ENCODE data around the gene ZNF134.
A peak's percentile ranks its signal among the peaks of the same experiment; 100 is the strongest.

ZNF134 gene

GRCh38 chr19:57641715-57642234, 27.7 kb downstream of the ZNF134 start:
- H3K4me3 ChIP-seq (ENCODE audit: low read length in 2 of 2) = peak overlapping the region in 1 of 2 donors; percentile 15
- H3K27ac ChIP-seq (ENCODE audit: low read length) = no peak overlapping the region
- H3K36me3 ChIP-seq (ENCODE audit: control insufficient read depth in 2 of 2, insufficient read depth in 2 of 2, low read length in 2 of 2) = peaks cover 46 to 51% of the 10 kb centered on the region in 2 donors
- H3K4me1 ChIP-seq (ENCODE audit: control insufficient read depth, insufficient read depth, low read length) = no peaks in the 10 kb centered on the region
- H3K9me3 ChIP-seq (ENCODE audit: control insufficient read depth in 2 of 2, low read length in 2 of 2) = peaks cover 39 to 41% of the 10 kb centered on the region in 2 donors
- no peaks in the 10 kb centered on the region for H3K27me3 ChIP-seq (ENCODE audit: control insufficient read depth in 1 of 2, insufficient read depth in 2 of 2, low read length in 2 of 2)
- no peak overlapping the region for H3K9ac ChIP-seq (ENCODE audit: low read length in 2 of 2)

- peaks cover 34 to 41% of the 10 kb centered on the region in 2 donors for H3K9me3 ChIP-seq (ENCODE audit: control insufficient read depth in 2 of 2, low read length in 2 of 2)
- H3K4me3 ChIP-seq (ENCODE audit: low read length in 2 of 2) = peak overlapping the region in 1 of 2 donors; percentile 15
- H3K4me1 ChIP-seq (ENCODE audit: control insufficient read depth, insufficient read depth, low read length) = no peaks in the 10 kb centered on the region
- H3K27ac ChIP-seq (ENCODE audit: low read length) = no peak overlapping the region
- H3K9ac ChIP-seq (ENCODE audit: low read length in 2 of 2) = no peak overlapping the region
- peaks cover 42 to 45% of the 10 kb centered on the region in 2 donors for H3K36me3 ChIP-seq (ENCODE audit: control insufficient read depth in 2 of 2, insufficient read depth in 2 of 2, low read length in 2 of 2)
- H3K27me3 ChIP-seq (ENCODE audit: control insufficient read depth in 1 of 2, insufficient read depth in 2 of 2, low read length in 2 of 2) = no peaks in the 10 kb centered on the region
These were observed 28.5 kb downstream of the ZNF134 start for GRCh38 chr19:57642396-57643046.

- H3K36me3 ChIP-seq (ENCODE audit: control insufficient read depth in 2 of 2, insufficient read depth in 2 of 2, low read length in 2 of 2) = peaks cover 39 to 40% of the 10 kb centered on the region in 2 donors
- H3K9me3 ChIP-seq (ENCODE audit: control insufficient read depth in 2 of 2, low read length in 2 of 2) = peaks cover 30 to 41% of the 10 kb centered on the region in 2 donors
- no peaks in the 10 kb centered on the region for H3K4me1 ChIP-seq (ENCODE audit: control insufficient read depth, insufficient read depth, low read length)
- H3K9ac ChIP-seq (ENCODE audit: low read length in 2 of 2) = no peak overlapping the region
- no peaks in the 10 kb centered on the region for H3K27me3 ChIP-seq (ENCODE audit: control insufficient read depth in 1 of 2, insufficient read depth in 2 of 2, low read length in 2 of 2)
- no peak overlapping the region for H3K4me3 ChIP-seq (ENCODE audit: low read length in 2 of 2)
- H3K27ac ChIP-seq (ENCODE audit: low read length) = no peak overlapping the region
These were observed 29.7 kb downstream of the ZNF134 start for GRCh38 chr19:57643734-57644133.

GRCh38 chr19:57648331-57649003, 34.4 kb downstream of the ZNF134 start:
- Histone ChIP-seq H3K9me3 (ENCODE audit: control insufficient read depth in 2 of 2, low read length in 2 of 2) (peaks cover under 1 to 6% of the 10 kb centered on the region in 2 donors), H3K4me1 (ENCODE audit: control insufficient read depth, insufficient read depth, low read length) (no peaks in the 10 kb centered on the region), H3K36me3 (ENCODE audit: control insufficient read depth in 2 of 2, insufficient read depth in 2 of 2, low read length in 2 of 2) (no peaks in the 10 kb centered on the region), H3K27me3 (ENCODE audit: control insufficient read depth in 1 of 2, insufficient read depth in 2 of 2, low read length in 2 of 2) (no peaks in the 10 kb centered on the region), H3K27ac (ENCODE audit: low read length) (no peak overlapping the region), H3K9ac (ENCODE audit: low read length in 2 of 2) (no peak overlapping the region), H3K4me3 (ENCODE audit: low read length in 2 of 2) (no peak overlapping the region)

- H3K36me3 ChIP-seq (ENCODE audit: control insufficient read depth in 2 of 2, insufficient read depth in 2 of 2, low read length in 2 of 2) = no peaks in the 10 kb centered on the region
- H3K4me1 ChIP-seq (ENCODE audit: control insufficient read depth, insufficient read depth, low read length) = no peaks in the 10 kb centered on the region
- no peak overlapping the region for H3K4me3 ChIP-seq (ENCODE audit: low read length in 2 of 2)
- H3K9ac ChIP-seq (ENCODE audit: low read length in 2 of 2) = no peak overlapping the region
- no peak overlapping the region for H3K27ac ChIP-seq (ENCODE audit: low read length)
- peaks cover 0 to 12% of the 10 kb centered on the region in 2 donors for H3K9me3 ChIP-seq (ENCODE audit: control insufficient read depth in 2 of 2, low read length in 2 of 2)
- peaks cover 4 to 7% of the 10 kb centered on the region in 2 donors for H3K27me3 ChIP-seq (ENCODE audit: control insufficient read depth in 1 of 2, insufficient read depth in 2 of 2, low read length in 2 of 2)
These were observed 37.6 kb downstream of the ZNF134 start for GRCh38 chr19:57651654-57651996.

- Histone ChIP-seq H3K27ac (ENCODE audit: low read length) (no peak overlapping the region), H3K4me3 (ENCODE audit: low read length in 2 of 2) (no peak overlapping the region), H3K9me3 (ENCODE audit: control insufficient read depth in 2 of 2, low read length in 2 of 2) (peaks cover 0 to 8% of the 10 kb centered on the region in 2 donors), H3K9ac (ENCODE audit: low read length in 2 of 2) (no peak overlapping the region), H3K4me1 (ENCODE audit: control insufficient read depth, insufficient read depth, low read length) (no peaks in the 10 kb centered on the region), H3K36me3 (ENCODE audit: control insufficient read depth in 2 of 2, insufficient read depth in 2 of 2, low read length in 2 of 2) (no peaks in the 10 kb centered on the region), H3K27me3 (ENCODE audit: control insufficient read depth in 1 of 2, insufficient read depth in 2 of 2, low read length in 2 of 2) (peaks cover 4 to 7% of the 10 kb centered on the region in 2 donors)
These were observed 39.6 kb downstream of the ZNF134 start for GRCh38 chr19:57653689-57654088.

- no peaks in the 10 kb centered on the region for H3K36me3 ChIP-seq (ENCODE audit: control insufficient read depth in 2 of 2, insufficient read depth in 2 of 2, low read length in 2 of 2)
- H3K9ac ChIP-seq (ENCODE audit: low read length in 2 of 2) = no peak overlapping the region
- H3K4me1 ChIP-seq (ENCODE audit: control insufficient read depth, insufficient read depth, low read length) = no peaks in the 10 kb centered on the region
- no peak overlapping the region for H3K4me3 ChIP-seq (ENCODE audit: low read length in 2 of 2)
- peaks cover 4 to 7% of the 10 kb centered on the region in 2 donors for H3K27me3 ChIP-seq (ENCODE audit: control insufficient read depth in 1 of 2, insufficient read depth in 2 of 2, low read length in 2 of 2)
- peaks cover 0 to 8% of the 10 kb centered on the region in 2 donors for H3K9me3 ChIP-seq (ENCODE audit: control insufficient read depth in 2 of 2, low read length in 2 of 2)
- H3K27ac ChIP-seq (ENCODE audit: low read length) = no peak overlapping the region
These were observed 41.4 kb downstream of the ZNF134 start for GRCh38 chr19:57655443-57655842.

- H3K27me3 ChIP-seq (ENCODE audit: control insufficient read depth in 1 of 2, insufficient read depth in 2 of 2, low read length in 2 of 2) = peaks cover 4 to 7% of the 10 kb centered on the region in 2 donors
- H3K4me3 ChIP-seq (ENCODE audit: low read length in 2 of 2) = no peak overlapping the region
- no peak overlapping the region for H3K9ac ChIP-seq (ENCODE audit: low read length in 2 of 2)
- H3K9me3 ChIP-seq (ENCODE audit: control insufficient read depth in 2 of 2, low read length in 2 of 2) = peaks cover 0 to 8% of the 10 kb centered on the region in 2 donors
- no peak overlapping the region for H3K27ac ChIP-seq (ENCODE audit: low read length)
- H3K36me3 ChIP-seq (ENCODE audit: control insufficient read depth in 2 of 2, insufficient read depth in 2 of 2, low read length in 2 of 2) = no peaks in the 10 kb centered on the region
- H3K4me1 ChIP-seq (ENCODE audit: control insufficient read depth, insufficient read depth, low read length) = no peaks in the 10 kb centered on the region
These were observed 42.3 kb downstream of the ZNF134 start for GRCh38 chr19:57656346-57656745.

GRCh38 chr19:57664269-57665127, 50.5 kb downstream of the ZNF134 start:
- H3K27ac ChIP-seq (ENCODE audit: low read length) = peak overlapping the region; percentile 37
- H3K4me1 ChIP-seq (ENCODE audit: control insufficient read depth, insufficient read depth, low read length) = no peaks in the 10 kb centered on the region
- H3K9ac ChIP-seq (ENCODE audit: low read length in 2 of 2) = peak overlapping the region; percentile 69
- no peaks in the 10 kb centered on the region for H3K27me3 ChIP-seq (ENCODE audit: control insufficient read depth in 1 of 2, insufficient read depth in 2 of 2, low read length in 2 of 2)
- H3K4me3 ChIP-seq (ENCODE audit: low read length in 2 of 2) = peak overlapping the region; percentile 73
- H3K9me3 ChIP-seq (ENCODE audit: control insufficient read depth in 2 of 2, low read length in 2 of 2) = no peaks in the 10 kb centered on the region
- no peaks in the 10 kb centered on the region for H3K36me3 ChIP-seq (ENCODE audit: control insufficient read depth in 2 of 2, insufficient read depth in 2 of 2, low read length in 2 of 2)

GRCh38 chr19:57665261-57665806, 51.3 kb downstream of the ZNF134 start:
- no peaks in the 10 kb centered on the region for H3K27me3 ChIP-seq (ENCODE audit: control insufficient read depth in 1 of 2, insufficient read depth in 2 of 2, low read length in 2 of 2)
- H3K36me3 ChIP-seq (ENCODE audit: control insufficient read depth in 2 of 2, insufficient read depth in 2 of 2, low read length in 2 of 2) = no peaks in the 10 kb centered on the region
- H3K4me3 ChIP-seq (ENCODE audit: low read length in 2 of 2) = peak overlapping the region in 1 of 2 donors; percentile 73
- H3K4me1 ChIP-seq (ENCODE audit: control insufficient read depth, insufficient read depth, low read length) = no peaks in the 10 kb centered on the region
- no peaks in the 10 kb centered on the region for H3K9me3 ChIP-seq (ENCODE audit: control insufficient read depth in 2 of 2, low read length in 2 of 2)
- no peak overlapping the region for H3K9ac ChIP-seq (ENCODE audit: low read length in 2 of 2)
- H3K27ac ChIP-seq (ENCODE audit: low read length) = no peak overlapping the region
